Activated CD4-positive, alpha-beta memory T cell treated with anti-CD3 and anti-CD28 coated beads, Interleukin-2, amount 10 ng/mL, durations not matched to agents 7 days and 5 days (primary cell): ENCODE measurements around the gene ARFGAP3. TPM values are rescaled to one million over a fixed set of nuclear protein-coding genes. Genes with fewer than 3 reads are reported as not detected.
"Not testable (repeated sequence)": the region's sequence is repeated elsewhere in the genome, so short reads cannot be mapped to it uniquely, and the experiment has no call there.

ENCODE experiments used
- CTCF ChIA-PET: fragments of 350-600 bp; sonication (Branson Sonifier 250); formaldehyde crosslinking; loops from one replicate; lab custom pipeline; 2021; ENCODE audit warnings: antibody characterized with exemption, inconsistent platforms; lab: Charles Lee
- POLR2A ChIA-PET: fragments of 350-600 bp; sonication (Branson Sonifier 250); formaldehyde crosslinking; loops from one replicate; lab custom pipeline; 2021; ENCODE audit warnings: antibody characterized with exemption; lab: Charles Lee
- DNase-seq: peaks from one replicate; pipeline ENCODE4 v3.0.0-alpha.2; 2020
- H3K27ac Mint-ChIP-seq: one replicate; pipeline ENCODE4 v1.8.0; 2021; ENCODE audit warnings: mild to moderate bottlenecking, mixed read lengths
- H3K27me3 Mint-ChIP-seq: one replicate; pipeline ENCODE4 v1.8.0; 2021; ENCODE audit warnings: mixed read lengths
- H3K36me3 Mint-ChIP-seq: one replicate; pipeline ENCODE4 v1.8.0; 2021; ENCODE audit warnings: low read depth, mixed read lengths
- H3K4me1 Mint-ChIP-seq: one replicate; pipeline ENCODE4 v1.8.0; 2021; ENCODE audit warnings: mixed read lengths
- H3K4me3 Mint-ChIP-seq: one replicate; pipeline ENCODE4 v1.8.0; 2021; ENCODE audit warnings: mild to moderate bottlenecking, mixed read lengths
- H3K9me3 Mint-ChIP-seq: one replicate; pipeline ENCODE4 v1.8.0; 2021; ENCODE audit warnings: mixed read lengths
- total RNA-seq, 2 experiments: library from RNA; stranded (reverse); gene quantifications; one replicate each; pipeline ENCODE4 v1.2.3, GENCODE V29; 2021

Gene ARFGAP3
- total RNA-seq, 2 experiments from 2014 or later, result 41.1 to 42.1 TPM

GRCh38 chr22:42755121-42755520, 102.0 kb downstream of the ARFGAP3 start:
- DNase-seq, H3K27me3 Mint-ChIP-seq, H3K4me3 Mint-ChIP-seq, H3K9me3 Mint-ChIP-seq, H3K27ac Mint-ChIP-seq, POLR2A ChIA-PET, H3K36me3 Mint-ChIP-seq, H3K4me1 Mint-ChIP-seq: not testable (repeated sequence)
- CTCF ChIA-PET, result interaction anchor here (0.7 kb wide), 1 partner anchor 9 kb away, joined by 6 read pairs; no protein-coding TSS in a partner anchor

DNA sequence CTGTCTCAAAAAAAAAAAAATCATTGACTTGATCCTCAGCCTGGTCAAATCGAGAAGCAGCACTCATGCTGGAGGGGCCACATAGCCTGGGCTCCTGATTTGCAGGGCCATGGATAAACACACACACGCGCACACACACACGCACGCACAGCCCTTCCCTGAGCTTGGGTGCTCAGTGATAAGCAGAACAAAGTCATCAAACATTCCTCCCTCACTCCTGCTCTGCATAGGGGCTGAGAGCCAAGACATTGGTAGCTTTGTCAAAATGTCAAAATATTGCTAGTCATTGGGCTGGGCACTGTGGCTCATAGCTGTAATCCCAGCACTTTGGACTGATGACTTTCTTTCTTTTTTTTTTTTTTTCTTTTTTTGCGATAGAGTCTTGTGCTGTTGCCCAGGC, 102.4 kb downstream of the ARFGAP3 start:
- no peak overlapping the region for H3K4me3 Mint-ChIP-seq
- peaks cover 2% of the 10 kb centered on the region for H3K27me3 Mint-ChIP-seq
- H3K36me3 Mint-ChIP-seq, result no peaks in the 10 kb centered on the region
- no peak for DNase-seq
- ChIA-PET CTCF (interaction anchor here (0.6 to 0.7 kb wide), 2 partner anchors 9 to 340 kb away, joined by 4 to 6 read pairs; no protein-coding TSS in a partner anchor), POLR2A (interaction anchor here (1.2 kb wide), 1 partner anchor 105 kb away, joined by 4 read pairs; the partner anchor contains the start of gene CYB5R3)
- H3K9me3 Mint-ChIP-seq, result no peaks in the 10 kb centered on the region
- no peak overlapping the region for H3K27ac Mint-ChIP-seq
- no peaks in the 10 kb centered on the region for H3K4me1 Mint-ChIP-seq

- Mint-ChIP-seq H3K4me3 (no peak overlapping the region), H3K36me3 (no peaks in the 10 kb centered on the region), H3K4me1 (peaks cover 2% of the 10 kb centered on the region), H3K9me3 (no peaks in the 10 kb centered on the region), H3K27me3 (peaks cover under 1% of the 10 kb centered on the region), H3K27ac (no peak overlapping the region)
- CTCF ChIA-PET, result interaction anchor here (0.7 kb wide), 1 partner anchor 64 kb away, joined by 3 read pairs; no protein-coding TSS in a partner anchor
- POLR2A ChIA-PET, result no interaction called here
- no peak for DNase-seq
Measured at GRCh38 chr22:42752912-42753311, 104.2 kb downstream of the ARFGAP3 start.

GRCh38 chr22:42752230-42752746, 104.8 kb downstream of the ARFGAP3 start:
- Mint-ChIP-seq H3K4me1 (peaks cover 5% of the 10 kb centered on the region), H3K27ac (no peak overlapping the region), H3K9me3 (no peaks in the 10 kb centered on the region), H3K4me3 (no peak overlapping the region), H3K27me3 (no peaks in the 10 kb centered on the region), H3K36me3 (no peaks in the 10 kb centered on the region)
- ChIA-PET POLR2A (no interaction called here), CTCF (no interaction called here)
- no peak for DNase-seq

DNA sequence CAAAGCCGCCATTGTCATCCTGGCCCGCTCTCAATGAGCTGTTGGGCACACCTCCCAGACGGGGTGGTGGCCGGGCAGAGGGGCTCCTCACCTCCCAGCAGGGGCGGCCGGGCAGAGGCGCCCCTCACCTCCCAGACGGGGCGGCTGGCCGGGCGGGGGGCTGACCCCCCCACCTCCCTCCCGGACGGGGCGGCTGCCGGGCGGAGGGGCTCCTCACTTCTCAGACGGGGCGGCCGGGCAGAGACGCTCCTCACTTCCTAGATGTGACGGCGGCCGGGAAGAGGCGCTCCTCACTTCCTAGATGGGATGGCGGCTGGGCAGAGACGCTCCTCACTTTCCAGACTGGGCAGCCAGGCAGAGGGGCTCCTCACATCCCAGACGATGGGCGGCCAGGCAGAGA, 106.7 kb downstream of the ARFGAP3 start:
- H3K27ac Mint-ChIP-seq, DNase-seq, H3K4me1 Mint-ChIP-seq, POLR2A ChIA-PET, H3K27me3 Mint-ChIP-seq, H3K36me3 Mint-ChIP-seq, H3K9me3 Mint-ChIP-seq, H3K4me3 Mint-ChIP-seq, CTCF ChIA-PET: not testable (repeated sequence)

- no peak overlapping the region for H3K4me3 Mint-ChIP-seq
- H3K27me3 Mint-ChIP-seq, result no peaks in the 10 kb centered on the region
- ChIA-PET CTCF (interaction anchor here (0.7 kb wide), 2 partner anchors 17 to 72 kb away, joined by 3 read pairs; no protein-coding TSS in a partner anchor), POLR2A (no interaction called here)
- peak overlapping the region; percentile 31 for H3K27ac Mint-ChIP-seq
- DNase-seq, result no peak
- no peaks in the 10 kb centered on the region for H3K36me3 Mint-ChIP-seq
- H3K9me3 Mint-ChIP-seq, result no peaks in the 10 kb centered on the region
- H3K4me1 Mint-ChIP-seq, result peaks cover 5% of the 10 kb centered on the region
Measured at GRCh38 chr22:42747701-42748513, 109.2 kb downstream of the ARFGAP3 start.

Other genes starting within 250 kb of the ARFGAP3 start
- 10 to 100 TPM; 71.4 to 74.7 TPM for gene POLDIP3, start 242.4 kb downstream of the ARFGAP3 start, total RNA-seq
- 1 to 10 TPM; 1.2 to 1.3 TPM for gene ATP5MGL, start 216.7 kb downstream of the ARFGAP3 start, total RNA-seq
- gene CYB5R3, start 207.9 kb downstream of the ARFGAP3 start, total RNA-seq, result 10 to 100 TPM; 68.4 to 74.3 TPM
- under 1 TPM; 0.58 to 0.63 TPM for gene A4GALT, start 136.4 kb downstream of the ARFGAP3 start, total RNA-seq
- 10 to 100 TPM; 33.5 to 35.1 TPM for gene PACSIN2, start 157.9 kb upstream of the ARFGAP3 start, total RNA-seq
- 1 to 10 TPM; 8.5 to 9.1 TPM for gene TTLL1, start 232.1 kb upstream of the ARFGAP3 start, total RNA-seq